SK-N-MC (cell line): ENCODE results near the gene SMTN.

Experiments used
- DNase-seq: peaks from one replicate; pipeline ENCODE4 v3.0.0-alpha.2; 2011; ENCODE audit warnings: low read depth, low spot score
- H3K27ac ChIP-seq: fragments of 200-600 bp; sonication (generic); 2 replicates; pipeline ENCODE4 v1.5.1; 2016; ENCODE audit warnings: mixed run types
- H3K36me3 ChIP-seq: fragments of 200-600 bp; sonication (generic); 2 replicates; pipeline ENCODE4 v1.6.1; 2017; ENCODE audit warnings: antibody characterized with exemption, low read length, mixed read lengths; ENCODE audit not compliant: insufficient read depth
- H3K4me3 ChIP-seq: fragments of 200-600 bp; sonication (generic); 2 replicates; pipeline ENCODE4 v1.5.1; 2016
- H3K9ac ChIP-seq: fragments of 200-600 bp; sonication (generic); 2 replicates; pipeline ENCODE4 v1.8.0; 2017; ENCODE audit warnings: mixed run types, mixed read lengths; ENCODE audit not compliant: insufficient read length
- H3K9me3 ChIP-seq: fragments of 200-600 bp; sonication (generic); 2 replicates; pipeline ENCODE4 v1.6.1; 2017; ENCODE audit warnings: low read depth, mild to moderate bottlenecking, antibody characterized with exemption, low read length, moderate library complexity, mixed read lengths
- EZH2 ChIP-seq: fragments of 200-600 bp; sonication (generic); IDR thresholded peaks from one replicate; pipeline ENCODE4 v1.6.1; 2017; ENCODE audit warnings: antibody characterized with exemption
- FOXP2 ChIP-seq: optimal IDR thresholded peaks from 2 replicates; pipeline ENCODE3; 2011; ENCODE audit warnings: mild to moderate bottlenecking, moderate library complexity; ENCODE audit not compliant: insufficient read depth; ENCODE audit errors: extremely low read length, control extremely low read depth
- POLR2AphosphoS5 ChIP-seq: IDR thresholded peaks from 2 replicates; pipeline ENCODE4 v1.6.1; 2012; ENCODE audit warnings: mild to moderate bottlenecking, low read depth, low read length, borderline replicate concordance

The SMTN gene

DNA sequence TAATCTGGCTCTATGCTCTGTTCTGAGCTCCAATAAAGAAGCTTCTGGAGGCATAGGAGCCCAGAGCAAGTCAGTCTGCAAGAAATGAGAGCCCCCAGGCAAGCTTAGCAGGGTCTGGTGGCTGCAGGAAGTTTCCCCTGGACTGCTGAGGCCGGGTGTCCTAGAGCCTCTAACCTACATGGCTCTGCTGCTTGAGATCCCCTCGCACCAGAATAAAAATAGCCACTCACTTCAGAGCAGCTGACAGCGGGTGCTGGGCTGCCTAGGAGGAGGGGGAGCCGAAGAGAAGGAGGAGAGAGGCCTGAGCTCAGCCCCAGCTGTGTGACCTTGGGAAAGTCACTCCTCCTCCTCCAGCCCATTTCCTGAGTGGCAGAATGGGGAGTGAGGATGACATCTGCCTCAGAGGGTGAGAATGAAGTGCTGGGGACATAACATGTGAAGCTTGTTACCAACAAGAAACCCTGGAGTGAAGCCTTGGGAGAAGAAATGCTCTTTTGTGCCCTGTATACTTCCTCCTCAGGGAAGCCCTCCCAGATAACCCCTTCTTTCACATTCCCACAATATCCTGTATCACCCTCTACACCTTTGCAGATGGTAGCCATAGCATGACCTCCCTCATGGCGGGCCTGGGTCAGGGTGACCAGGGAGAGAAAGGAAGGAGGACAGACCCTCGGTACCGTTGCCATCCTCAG lies 38.1 kb downstream of the SMTN start:
- Histone ChIP-seq H3K9ac (no peak overlapping the region), H3K9me3 (no peaks in the 10 kb centered on the region), H3K4me3 (no peak overlapping the region), H3K36me3 (no peaks in the 10 kb centered on the region), H3K27ac (no peak overlapping the region)
- DNase-seq, result no peak
- TF ChIP-seq EZH2 (no peak), POLR2AphosphoS5 (no peak), FOXP2 (no peak)

DNA sequence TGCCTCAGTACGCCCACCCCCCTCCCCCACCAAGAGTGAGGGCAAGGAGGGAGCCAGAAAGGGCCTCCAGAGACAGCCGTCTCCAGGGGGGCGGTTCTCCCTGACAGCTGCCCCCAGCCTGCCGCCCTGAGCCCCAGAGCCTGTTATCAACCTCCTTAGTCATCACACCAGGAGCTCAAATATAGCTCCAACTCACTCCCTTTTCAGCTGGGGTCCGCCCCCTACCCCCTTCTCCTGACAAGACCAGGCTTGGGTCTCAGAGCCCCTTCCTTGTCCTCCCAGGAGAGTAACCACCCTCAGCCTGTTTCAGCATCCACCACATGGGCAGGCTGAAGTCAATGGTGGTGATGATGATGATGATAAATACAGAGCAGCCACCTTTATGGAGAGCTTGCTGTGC lies 39.1 kb downstream of the SMTN start:
- no peak for DNase-seq
- no peaks in the 10 kb centered on the region for H3K9me3 ChIP-seq
- H3K27ac ChIP-seq, result no peak overlapping the region
- H3K36me3 ChIP-seq, result no peaks in the 10 kb centered on the region
- H3K4me3 ChIP-seq, result no peak overlapping the region
- no peak overlapping the region for H3K9ac ChIP-seq
- TF ChIP-seq FOXP2 (no peak), POLR2AphosphoS5 (no peak), EZH2 (no peak)

DNA sequence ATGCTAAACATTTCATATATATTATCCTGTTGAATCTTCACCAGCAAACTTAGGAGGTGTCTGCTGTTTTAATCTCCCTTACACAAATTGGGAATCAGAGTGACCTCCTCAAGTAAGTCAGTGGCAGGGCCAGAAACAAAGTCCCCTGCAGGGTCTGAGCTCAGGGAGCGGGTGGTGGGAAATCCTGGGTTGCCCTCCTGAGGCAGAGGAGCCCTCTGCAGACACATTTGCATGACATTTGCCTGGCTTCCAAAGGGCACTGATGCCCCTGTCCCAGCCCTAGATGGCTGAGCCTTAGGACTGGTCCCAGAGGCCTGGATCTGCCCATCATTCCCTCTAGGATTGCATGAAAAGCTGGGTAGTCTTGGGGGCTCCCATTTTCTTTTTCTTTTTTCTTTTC lies 39.5 kb downstream of the SMTN start:
- no peak for TF ChIP-seq EZH2
- Histone ChIP-seq H3K27ac (no peak overlapping the region), H3K4me3 (no peak overlapping the region), H3K36me3 (no peaks in the 10 kb centered on the region), H3K9me3 (no peaks in the 10 kb centered on the region), H3K9ac (no peak overlapping the region)
- no peak for DNase-seq

DNA sequence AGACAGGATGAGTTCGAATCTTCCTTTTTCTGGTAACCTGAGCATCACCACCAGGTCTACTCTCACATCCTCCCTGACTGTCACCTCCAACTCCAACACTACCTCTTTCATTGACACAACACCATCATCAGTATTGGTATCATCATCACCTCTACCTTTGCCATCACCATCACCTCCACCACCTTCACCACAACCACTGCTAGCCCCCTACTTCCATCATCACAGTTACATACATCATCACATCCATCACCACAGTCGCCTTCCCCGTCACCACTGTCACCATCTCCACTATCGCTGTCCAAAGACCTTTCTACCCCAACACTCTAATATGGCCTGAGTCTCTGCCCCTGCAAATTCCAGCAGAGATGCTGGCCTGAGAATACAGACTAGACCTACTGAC lies 40.3 kb downstream of the SMTN start:
- no peaks in the 10 kb centered on the region for H3K9me3 ChIP-seq
- TF ChIP-seq FOXP2 (no peak), EZH2 (no peak), POLR2AphosphoS5 (no peak)
- no peaks in the 10 kb centered on the region for H3K36me3 ChIP-seq
- H3K9ac ChIP-seq, result no peak overlapping the region
- H3K27ac ChIP-seq, result no peak overlapping the region
- no peak overlapping the region for H3K4me3 ChIP-seq
- DNase-seq, result no peak

DNA sequence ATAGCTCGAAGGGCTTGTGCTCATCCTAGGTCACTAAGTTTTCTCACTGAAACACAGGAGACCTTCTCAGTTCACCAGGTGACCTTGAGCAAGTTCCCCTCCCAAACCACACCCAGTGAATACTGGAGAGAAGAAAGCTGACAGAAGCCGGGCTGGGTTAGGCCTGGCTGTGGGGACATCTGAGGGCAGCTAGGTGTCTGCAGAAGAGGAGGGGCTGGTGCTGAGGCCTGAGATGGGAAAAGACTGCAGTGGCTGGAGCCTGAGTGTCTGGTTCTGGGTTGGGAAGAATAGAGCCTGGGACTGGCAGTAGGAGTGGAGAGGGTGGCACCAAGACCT lies 41.0 kb downstream of the SMTN start:
- no peak for TF ChIP-seq FOXP2
- TF ChIP-seq POLR2AphosphoS5, result no peak
- TF ChIP-seq EZH2, result no peak
- Histone ChIP-seq H3K27ac (no peak overlapping the region), H3K9me3 (no peaks in the 10 kb centered on the region), H3K4me3 (no peak overlapping the region), H3K9ac (no peak overlapping the region), H3K36me3 (no peaks in the 10 kb centered on the region)
- no peak for DNase-seq

DNA sequence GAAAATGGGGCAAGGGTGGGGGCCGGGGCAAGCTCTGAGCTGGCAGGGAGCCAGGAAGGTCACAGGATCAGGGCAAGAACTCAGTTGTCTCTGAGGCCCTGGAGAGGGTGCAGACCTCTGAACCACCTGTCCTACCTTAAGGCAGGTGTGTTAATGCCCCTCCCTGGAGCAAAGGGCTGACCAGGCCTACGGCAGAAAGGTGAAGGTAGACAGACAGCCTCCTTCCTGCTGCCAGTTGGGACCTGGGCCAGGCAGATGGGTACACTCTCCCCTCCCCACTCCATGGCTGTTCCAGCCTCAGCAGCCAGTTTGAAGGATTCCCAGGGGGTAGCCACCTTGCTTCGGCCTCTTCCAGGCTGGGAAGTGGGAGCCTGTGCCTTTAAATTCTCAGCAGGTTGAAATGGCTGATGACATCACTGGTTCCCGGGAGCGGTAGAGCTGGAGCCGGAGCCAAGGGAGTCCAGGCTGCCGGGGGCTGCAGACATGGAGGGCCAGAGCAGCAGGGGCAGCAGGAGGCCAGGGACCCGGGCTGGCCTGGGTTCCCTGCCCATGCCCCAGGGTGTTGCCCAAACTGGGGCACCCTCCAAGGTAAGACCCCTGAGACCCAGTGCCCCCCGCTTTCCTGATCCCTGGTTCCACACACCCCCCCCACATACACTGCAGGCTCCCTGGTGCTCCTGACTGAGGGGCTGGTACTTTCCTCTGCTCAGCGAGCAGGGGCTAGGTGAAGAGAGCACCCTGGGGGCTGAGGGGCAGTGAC lies 41.6 kb downstream of the SMTN start, which contains the start of gene INPP5J:
Gene INPP5J (plus strand): TSS at position 435 of the 760 bp plus-strand sequence. CDS start 49 bp downstream, at position 484.
- peak within 1 kb of the TSS; percentile 56 for H3K9ac ChIP-seq
- no peak for TF ChIP-seq EZH2
- peak; percentile 24; the same call in 1 of the 2 replicates for TF ChIP-seq POLR2AphosphoS5
- no peak for DNase-seq
- H3K27ac ChIP-seq, result no peak within 1 kb of the TSS
- H3K4me3 ChIP-seq, result peak within 1 kb of the TSS; percentile 74
- no peaks in the 10 kb centered on the region for H3K36me3 ChIP-seq
- no peaks in the 10 kb centered on the region for H3K9me3 ChIP-seq

DNA sequence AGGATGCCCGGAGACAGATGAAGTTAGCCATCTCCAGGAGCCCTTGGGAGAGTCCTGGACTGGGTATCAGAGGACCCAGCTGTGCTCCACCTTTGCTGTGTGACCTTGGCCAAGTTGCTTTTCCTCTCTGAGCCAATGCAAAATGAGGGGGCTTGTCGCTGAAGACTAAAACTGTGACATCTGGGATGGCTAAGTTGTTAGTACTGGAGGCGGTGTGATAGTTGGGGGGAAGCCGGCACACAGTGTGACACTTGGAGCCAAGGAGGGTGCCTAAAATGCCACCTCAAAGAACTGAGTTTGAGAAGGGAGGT lies 42.1 kb downstream of the SMTN start:
- no peak for DNase-seq
- TF ChIP-seq POLR2AphosphoS5 (no peak), FOXP2 (no peak), EZH2 (no peak)
- Histone ChIP-seq H3K9me3 (no peaks in the 10 kb centered on the region), H3K9ac (peak overlapping the region; percentile 56), H3K36me3 (no peaks in the 10 kb centered on the region), H3K4me3 (peak overlapping the region; percentile 74), H3K27ac (no peak overlapping the region)

DNA sequence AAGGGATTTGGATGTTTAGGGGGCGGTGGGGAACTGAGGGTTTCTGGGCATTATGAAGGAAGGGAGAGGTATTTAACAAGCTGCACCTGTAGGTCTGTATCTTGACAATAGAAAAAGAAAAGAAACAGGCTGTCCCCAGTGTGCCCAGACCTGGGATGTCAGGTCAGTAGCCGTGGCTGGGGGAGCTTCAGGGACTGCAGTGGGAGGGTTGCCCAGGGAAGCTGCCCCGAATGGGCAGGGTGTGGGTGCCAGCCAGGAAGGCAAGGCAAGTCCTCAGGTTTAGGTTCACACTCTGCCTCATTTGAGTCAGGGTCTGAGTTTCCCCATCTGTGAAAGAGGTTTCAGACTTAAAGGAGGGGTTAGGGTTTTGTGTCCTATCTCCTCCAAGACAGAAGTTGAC lies 43.2 kb downstream of the SMTN start:
- DNase-seq, result no peak
- TF ChIP-seq EZH2 (no peak), FOXP2 (no peak), POLR2AphosphoS5 (no peak)
- no peak overlapping the region for H3K27ac ChIP-seq

DNA sequence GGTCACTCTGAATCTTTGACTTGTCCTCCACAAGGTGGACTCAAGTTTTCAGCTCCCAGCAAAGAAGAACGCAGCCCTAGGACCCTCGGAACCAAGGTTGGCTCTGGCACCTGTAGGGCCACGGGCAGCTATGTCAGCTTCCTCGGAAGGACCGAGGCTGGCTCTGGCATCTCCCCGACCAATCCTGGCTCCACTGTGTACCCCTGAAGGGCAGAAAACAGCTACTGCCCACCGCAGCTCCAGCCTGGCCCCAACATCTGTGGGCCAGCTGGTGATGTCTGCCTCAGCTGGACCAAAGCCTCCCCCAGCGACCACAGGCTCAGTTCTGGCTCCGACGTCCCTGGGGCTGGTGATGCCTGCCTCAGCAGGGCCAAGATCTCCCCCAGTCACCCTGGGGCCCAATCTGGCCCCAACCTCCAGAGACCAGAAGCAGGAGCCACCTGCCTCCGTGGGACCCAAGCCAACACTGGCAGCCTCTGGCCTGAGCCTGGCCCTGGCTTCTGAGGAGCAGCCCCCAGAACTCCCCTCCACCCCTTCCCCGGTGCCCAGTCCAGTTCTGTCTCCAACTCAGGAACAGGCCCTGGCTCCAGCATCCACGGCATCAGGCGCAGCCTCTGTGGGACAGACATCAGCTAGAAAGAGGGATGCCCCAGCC lies 43.8 kb downstream of the SMTN start:
- H3K4me3 ChIP-seq, result no peak overlapping the region
- TF ChIP-seq FOXP2 (no peak), EZH2 (no peak), POLR2AphosphoS5 (no peak)
- no peaks in the 10 kb centered on the region for H3K9me3 ChIP-seq
- no peak for DNase-seq
- no peaks in the 10 kb centered on the region for H3K36me3 ChIP-seq
- no peak overlapping the region for H3K27ac ChIP-seq
- H3K9ac ChIP-seq, result no peak overlapping the region

More for the DNA sequence above, 43.2 kb downstream of the SMTN start:
- H3K36me3 ChIP-seq, result no peaks in the 10 kb centered on the region
- no peak overlapping the region for H3K9ac ChIP-seq
- H3K4me3 ChIP-seq, result no peak overlapping the region
- no peaks in the 10 kb centered on the region for H3K9me3 ChIP-seq
